HUDEP-2 (cell line): Measurements from ENCODE around the gene FAM222A.

Experiments
- DNase-seq, 76 experiments: peaks; one replicate each; lab custom pipeline; 2025; ENCODE audit not compliant: unreplicated experiment in 76 of 76; lab: John Stamatoyannopoulos, UW

The FAM222A gene

GRCh38 chr12:109756457-109756856 lies 42.8 kb downstream of the FAM222A start:
- no peak for DNase-seq

- no peak for DNase-seq
Measured at GRCh38 chr12:109757671-109758265, 44.1 kb downstream of the FAM222A start.

- no peak for DNase-seq
Measured at GRCh38 chr12:109758426-109759420, 45.1 kb downstream of the FAM222A start.

DNA sequence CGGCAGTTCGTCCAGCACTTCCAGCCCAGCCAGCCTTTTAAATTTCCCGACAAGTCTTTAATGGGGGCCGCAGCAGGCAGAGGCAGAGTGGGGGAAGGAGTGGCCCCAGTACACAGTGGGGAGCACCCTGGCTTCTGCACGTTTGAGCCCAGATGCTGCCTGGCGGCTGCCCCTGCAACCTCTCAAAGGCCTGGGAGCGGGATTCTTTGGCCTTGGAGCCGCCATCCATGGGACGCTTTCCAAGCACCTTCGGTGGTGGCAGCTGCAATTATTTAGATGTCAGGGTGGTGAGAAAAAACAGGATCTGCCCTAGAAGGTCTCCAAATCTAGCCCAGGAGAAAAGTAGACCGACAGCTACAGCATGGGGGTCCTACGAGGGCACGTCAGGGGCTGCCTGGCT lies 46.0 kb downstream of the FAM222A start:
- DNase-seq, result no peak

GRCh38 chr12:109760031-109760929 lies 46.7 kb downstream of the FAM222A start:
- DNase-seq, result peak in 50 of 76 experiments; percentile 7 to 78 (median 40)

GRCh38 chr12:109760930-109761921 lies 47.6 kb downstream of the FAM222A start:
- DNase-seq, result no peak

GRCh38 chr12:109762071-109762672 lies 48.5 kb downstream of the FAM222A start:
- no peak for DNase-seq

GRCh38 chr12:109762673-109763191 lies 49.1 kb downstream of the FAM222A start:
- no peak for DNase-seq

GRCh38 chr12:109763201-109763841 lies 49.7 kb downstream of the FAM222A start:
- DNase-seq, result peak in 3 of 76 experiments; percentile 13 to 30 (median 14)

DNA sequence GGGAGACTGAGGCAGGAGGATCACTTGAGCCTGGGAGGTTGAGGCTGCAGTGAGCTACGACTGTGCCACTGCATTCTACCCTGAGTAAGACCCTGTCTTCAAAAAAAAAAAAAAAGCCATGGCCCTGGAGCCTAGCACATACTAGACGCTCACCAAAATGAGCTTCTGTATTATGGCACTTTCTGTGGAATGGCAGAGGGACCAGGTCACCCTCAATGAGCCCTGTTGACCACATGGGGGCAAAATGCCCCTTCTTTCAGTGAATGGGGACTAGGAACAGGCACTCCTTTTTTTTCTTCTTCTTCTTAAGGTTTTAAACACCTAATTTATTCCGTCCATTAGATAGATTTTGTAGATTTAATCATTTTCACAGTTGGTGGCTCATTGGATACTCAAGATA lies 50.5 kb downstream of the FAM222A start:
- DNase-seq, result peak in 3 of 76 experiments; percentile 5 to 13 (median 6)

GRCh38 chr12:109764776-109765445 lies 51.3 kb downstream of the FAM222A start:
- no peak for DNase-seq

DNA sequence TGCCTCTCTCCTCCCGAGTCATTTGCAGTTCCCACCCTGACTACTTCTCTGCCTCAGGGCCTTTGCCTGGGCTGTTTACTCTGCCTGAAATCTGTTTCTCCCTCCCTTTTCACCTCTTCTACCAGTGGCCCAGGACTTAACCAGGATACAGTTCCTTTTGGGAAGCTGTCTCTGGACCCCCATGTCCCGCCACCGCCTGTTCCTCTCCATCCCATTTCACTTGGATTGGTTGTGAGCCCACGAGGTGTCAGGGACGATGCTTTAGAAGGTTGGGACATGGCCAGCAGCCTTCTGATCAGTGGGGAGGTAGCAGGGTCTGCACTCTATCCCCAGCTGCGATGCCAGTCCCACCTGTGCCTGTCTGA lies 51.8 kb downstream of the FAM222A start:
- no peak for DNase-seq

DNA sequence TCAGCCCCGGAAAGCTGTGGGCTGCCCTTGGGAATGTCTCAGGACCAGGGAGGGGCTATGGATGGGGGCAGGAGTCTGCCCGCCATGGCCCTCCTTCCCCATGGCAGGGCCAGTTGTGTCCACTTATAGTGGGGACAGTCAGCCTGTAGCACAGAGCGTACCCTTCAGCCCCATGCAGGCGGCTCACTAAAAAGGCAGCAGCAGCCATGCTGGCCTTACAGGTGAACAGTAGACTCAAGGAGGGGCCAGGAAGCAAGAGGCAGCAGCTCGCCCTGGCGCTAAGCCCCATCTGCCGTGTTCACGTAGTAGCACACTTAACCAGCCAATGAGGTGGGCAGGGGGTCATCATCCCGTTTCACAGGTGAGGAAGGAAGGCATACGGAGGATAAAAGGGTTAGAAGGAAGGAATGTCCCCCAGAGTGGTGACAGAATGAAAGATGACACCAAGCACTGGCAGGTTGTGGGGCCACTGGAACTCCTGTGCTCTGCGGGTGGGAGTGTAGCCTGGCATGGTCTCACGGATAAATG lies 52.7 kb downstream of the FAM222A start:
- no peak for DNase-seq

DNA sequence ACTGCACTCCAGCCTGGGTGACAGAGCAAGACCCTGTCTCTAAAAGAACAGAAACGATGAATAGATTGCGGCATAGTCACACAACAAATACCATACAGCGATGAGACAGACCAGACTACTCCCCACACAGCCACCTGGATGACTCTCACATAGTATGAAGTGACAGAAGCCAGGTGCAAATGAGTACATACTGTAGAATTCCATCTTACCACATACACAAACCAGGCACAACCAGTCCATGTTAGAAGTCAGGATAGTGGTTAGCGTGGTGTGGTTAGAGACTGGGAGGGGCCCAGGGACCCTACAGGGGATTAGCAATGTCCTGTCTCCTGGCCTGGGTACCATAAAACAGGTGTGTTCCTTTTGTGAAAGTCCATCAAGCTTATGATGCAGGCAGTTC lies 53.8 kb downstream of the FAM222A start:
- no peak for DNase-seq

- DNase-seq, result no peak
Measured at GRCh38 chr12:109767991-109768900, 54.6 kb downstream of the FAM222A start.

- no peak for DNase-seq
Measured at GRCh38 chr12:109768901-109769670, 55.5 kb downstream of the FAM222A start.
